DMS114 treated with DMSO at 0.1 percent for 48 hours (cell line): Measurements from ENCODE around the gene CPB2.

Source experiments
- DNase-seq: peaks from one replicate; lab custom pipeline; 2025; ENCODE audit not compliant: unreplicated experiment; lab: John Stamatoyannopoulos, UW

The CPB2 gene

GRCh38 chr13:46053162-46054012 lies 51.4 kb downstream of the CPB2 start:
- no peak for DNase-seq

- DNase-seq, result peak; percentile 85
These were observed 52.3 kb downstream of the CPB2 start, which contains the start of gene ZC3H13 for GRCh38 chr13:46052319-46053161. ZC3H13 (minus strand) TSS chr13:46052746; CDS start chr13:46045507, 7,239 bp downstream.

GRCh38 chr13:46051968-46052318 lies 52.9 kb downstream of the CPB2 start:
- DNase-seq, result no peak

- no peak for DNase-seq
These were observed 54.1 kb downstream of the CPB2 start for GRCh38 chr13:46050771-46051170.

GRCh38 chr13:46045424-46045823 lies 59.4 kb downstream of the CPB2 start:
- DNase-seq, result no peak

DNA sequence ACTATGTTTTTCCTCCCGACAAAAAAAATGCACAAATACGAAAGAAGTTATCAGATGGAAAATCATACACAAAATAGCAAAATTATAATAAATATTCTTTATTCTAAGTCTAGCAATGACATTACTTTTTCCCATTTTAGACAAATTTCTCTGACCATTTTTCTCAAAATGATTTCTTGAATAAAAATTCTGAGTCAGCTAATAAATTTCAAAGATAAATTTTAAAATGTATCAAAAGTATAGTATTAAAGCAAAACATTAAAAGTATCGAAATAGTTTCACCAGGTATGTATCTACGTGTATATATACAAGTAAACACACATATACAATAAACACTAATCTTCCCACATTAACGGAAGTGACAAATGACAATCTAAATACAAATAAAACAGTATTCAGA lies 61.2 kb downstream of the CPB2 start:
- DNase-seq, result no peak

- DNase-seq, result no peak
These were observed 63.4 kb downstream of the CPB2 start for GRCh38 chr13:46041419-46041839.

- DNase-seq, result no peak
These were observed 64.1 kb downstream of the CPB2 start for GRCh38 chr13:46040763-46041162.

GRCh38 chr13:46039411-46040182 lies 65.2 kb downstream of the CPB2 start:
- no peak for DNase-seq

DNA sequence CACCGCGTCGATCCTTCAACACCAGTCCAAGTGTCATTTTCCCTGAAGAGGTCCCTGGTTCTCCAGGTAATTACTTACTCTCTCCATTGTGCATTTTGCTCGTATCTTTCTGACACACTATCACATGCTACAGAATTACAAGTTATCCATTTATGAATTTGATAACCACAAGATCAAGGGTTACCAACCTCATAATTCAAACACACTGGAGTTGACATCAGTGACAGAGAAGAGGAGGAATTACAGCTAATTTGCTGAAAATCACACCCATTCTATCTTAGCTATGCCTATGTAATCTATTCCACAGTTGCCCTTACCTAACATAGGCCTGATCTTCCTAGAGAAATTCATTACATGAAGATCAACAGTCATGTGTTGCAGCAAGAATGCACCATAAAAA lies 66.5 kb downstream of the CPB2 start:
- DNase-seq, result no peak

GRCh38 chr13:46035066-46035465 lies 69.8 kb downstream of the CPB2 start:
- DNase-seq, result no peak

GRCh38 chr13:46032341-46032740 lies 72.5 kb downstream of the CPB2 start:
- no peak for DNase-seq

GRCh38 chr13:46031581-46032263 lies 73.1 kb downstream of the CPB2 start:
- DNase-seq, result no peak

GRCh38 chr13:46025157-46025556 lies 79.7 kb downstream of the CPB2 start:
- DNase-seq, result no peak

DNA sequence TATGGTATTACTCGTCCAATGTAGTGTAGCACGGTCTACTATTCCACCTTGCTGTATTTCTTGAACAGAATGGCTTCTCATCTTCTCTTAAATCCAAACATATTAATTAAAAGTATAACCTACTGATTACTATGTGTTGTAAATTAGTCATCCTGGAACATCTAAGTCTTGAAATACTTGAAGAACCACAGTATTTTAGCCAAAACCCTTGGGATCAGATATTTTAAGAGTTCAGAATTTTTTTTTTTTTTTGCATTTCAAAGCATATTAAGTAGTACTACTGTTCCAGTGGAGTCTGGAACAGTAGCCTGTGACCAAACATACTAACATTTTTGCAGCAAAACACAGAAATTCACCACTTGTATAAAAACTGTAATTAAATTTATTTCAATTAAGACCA lies 82.4 kb downstream of the CPB2 start:
- DNase-seq, result no peak

DNA sequence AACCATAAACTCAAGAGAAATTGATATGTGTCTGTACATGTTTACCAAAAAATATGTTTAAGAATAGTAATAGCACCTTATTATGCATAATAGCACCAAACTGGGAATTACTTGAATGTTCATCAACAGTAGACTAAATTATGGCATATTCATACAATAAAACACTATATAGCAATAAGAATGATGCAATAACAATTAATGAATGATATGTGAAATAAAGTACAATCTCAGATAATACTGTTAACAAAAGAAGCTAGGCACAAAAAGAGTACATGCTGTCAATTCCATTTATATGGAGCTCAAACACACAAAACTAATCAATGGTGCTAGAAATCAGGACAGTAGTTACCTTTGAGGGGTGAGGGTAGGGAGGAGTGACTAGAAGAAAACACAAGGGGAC lies 88.6 kb downstream of the CPB2 start:
- DNase-seq, result no peak

GRCh38 chr13:46015366-46015765 lies 89.5 kb downstream of the CPB2 start:
- DNase-seq, result no peak

GRCh38 chr13:46012404-46012803 lies 92.4 kb downstream of the CPB2 start:
- no peak for DNase-seq

GRCh38 chr13:46010148-46010547 lies 94.7 kb downstream of the CPB2 start:
- DNase-seq, result no peak

DNA sequence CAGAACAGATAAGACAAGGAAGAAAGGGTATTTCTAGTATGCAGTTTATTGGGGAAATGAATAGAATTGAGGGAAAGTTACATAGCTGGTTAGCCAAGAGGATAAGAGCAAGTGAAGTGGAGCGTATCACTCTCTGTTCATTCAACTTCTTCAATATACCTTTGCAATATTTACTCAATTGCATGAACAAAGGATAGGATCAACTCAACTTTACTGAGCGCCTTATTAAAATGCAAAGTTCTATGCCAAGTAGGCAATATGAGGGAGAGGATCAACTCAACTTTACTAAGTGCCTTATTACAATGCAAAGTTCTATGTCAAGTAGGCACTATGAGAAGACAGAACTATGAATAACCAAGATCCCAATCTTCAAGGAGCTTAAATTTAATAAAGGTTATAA lies 96.2 kb downstream of the CPB2 start:
- no peak for DNase-seq
